HEK293 (cell line): ENCODE data around the gene FRRS1L.

ENCODE experiments used
- BCL11A ChIP-seq: fragments of 450-650 bp; formaldehyde crosslinking; IDR thresholded peaks from 2 replicates; pipeline ENCODE4 v1.5.1; 2016; ENCODE audit warnings: low read depth, missing biosample characterization, missing genetic modification characterization
- BCL11B ChIP-seq: fragments of 450-650 bp; formaldehyde crosslinking; IDR thresholded peaks from 2 replicates; pipeline ENCODE4 v1.5.1; 2016; ENCODE audit warnings: low read depth, missing biosample characterization, missing genetic modification characterization
- GLIS2 ChIP-seq: fragments of 450-650 bp; formaldehyde crosslinking; IDR thresholded peaks from 2 replicates; pipeline ENCODE4 v1.5.1; 2016; ENCODE audit warnings: missing biosample characterization, missing genetic modification characterization
- KLF10 ChIP-seq: fragments of 450-650 bp; IDR thresholded peaks from 2 replicates; pipeline ENCODE4 v1.5.1; 2018; ENCODE audit warnings: missing biosample characterization, mild to moderate bottlenecking, missing genetic modification characterization
- KLF16 ChIP-seq: fragments of 450-650 bp; formaldehyde crosslinking; IDR thresholded peaks from 2 replicates; pipeline ENCODE4 v1.5.1; 2017; ENCODE audit warnings: missing biosample characterization, missing genetic modification characterization
- MYNN ChIP-seq: fragments of 450-650 bp; formaldehyde crosslinking; IDR thresholded peaks from 2 replicates; pipeline ENCODE4 v1.5.1; 2016; ENCODE audit warnings: missing biosample characterization, missing genetic modification characterization, borderline replicate concordance
- PATZ1 ChIP-seq: fragments of 450-650 bp; formaldehyde crosslinking; IDR thresholded peaks from 2 replicates; pipeline ENCODE4 v1.5.1; 2016; ENCODE audit warnings: missing biosample characterization, missing genetic modification characterization
- PRDM2 ChIP-seq: fragments of 450-650 bp; formaldehyde crosslinking; IDR thresholded peaks from 2 replicates; pipeline ENCODE4 v1.5.1; 2016; ENCODE audit warnings: missing biosample characterization, missing genetic modification characterization, borderline replicate concordance
- TRIM28 ChIP-seq: IDR thresholded peaks from 2 replicates; pipeline ENCODE4 v1.6.1; 2011; ENCODE audit warnings: low read length, control low read depth, borderline replicate concordance
- ZBTB10 ChIP-seq: fragments of 450-650 bp; formaldehyde crosslinking; IDR thresholded peaks from 2 replicates; pipeline ENCODE4 v1.5.1; 2016; ENCODE audit warnings: missing biosample characterization, missing genetic modification characterization
- ZNF146 ChIP-seq: fragments of 450-650 bp; formaldehyde crosslinking; IDR thresholded peaks from 2 replicates; pipeline ENCODE4 v1.5.1; 2016; ENCODE audit warnings: missing biosample characterization, missing genetic modification characterization
- ZNF174 ChIP-seq: fragments of 450-650 bp; formaldehyde crosslinking; IDR thresholded peaks from 2 replicates; pipeline ENCODE4 v1.5.0; 2017; ENCODE audit warnings: missing biosample characterization, mild to moderate bottlenecking, missing genetic modification characterization
- ZNF2 ChIP-seq: fragments of 450-650 bp; formaldehyde crosslinking; IDR thresholded peaks from 2 replicates; pipeline ENCODE4 v1.5.1; 2016; ENCODE audit warnings: missing biosample characterization, missing genetic modification characterization
- ZNF214 ChIP-seq: fragments of 450-650 bp; formaldehyde crosslinking; IDR thresholded peaks from 2 replicates; pipeline ENCODE4 v1.5.1; 2017; ENCODE audit warnings: missing biosample characterization, mild to moderate bottlenecking, missing genetic modification characterization, borderline replicate concordance
- ZNF24 ChIP-seq: fragments of 450-650 bp; formaldehyde crosslinking; IDR thresholded peaks from 2 replicates; pipeline ENCODE4 v1.5.1; 2016; ENCODE audit warnings: missing biosample characterization, missing genetic modification characterization
- ZNF248 ChIP-seq: fragments of 450-650 bp; formaldehyde crosslinking; IDR thresholded peaks from 2 replicates; pipeline ENCODE4 v1.5.1; 2017; ENCODE audit warnings: missing biosample characterization, missing genetic modification characterization
- ZNF324 ChIP-seq: fragments of 450-650 bp; formaldehyde crosslinking; IDR thresholded peaks from 2 replicates; pipeline ENCODE4 v1.5.1; 2016; ENCODE audit warnings: missing biosample characterization, missing genetic modification characterization
- ZNF341 ChIP-seq: fragments of 450-650 bp; formaldehyde crosslinking; IDR thresholded peaks from 2 replicates; pipeline ENCODE4; 2016; ENCODE audit warnings: low read depth, missing biosample characterization, missing genetic modification characterization
- ZNF404 ChIP-seq: fragments of 450-650 bp; formaldehyde crosslinking; IDR thresholded peaks from 2 replicates; pipeline ENCODE4 v1.5.1; 2017; ENCODE audit warnings: missing biosample characterization, missing genetic modification characterization
- ZNF514 ChIP-seq: fragments of 450-650 bp; formaldehyde crosslinking; IDR thresholded peaks from 2 replicates; pipeline ENCODE4 v1.5.1; 2016; ENCODE audit warnings: missing biosample characterization, missing genetic modification characterization
- ZNF521 ChIP-seq: fragments of 450-650 bp; formaldehyde crosslinking; IDR thresholded peaks from 2 replicates; pipeline ENCODE4 v1.5.1; 2017; ENCODE audit warnings: missing biosample characterization, mild to moderate bottlenecking, missing genetic modification characterization
- ZNF529 ChIP-seq: fragments of 450-650 bp; formaldehyde crosslinking; IDR thresholded peaks from 2 replicates; pipeline ENCODE4 v1.5.1; 2017; ENCODE audit warnings: missing genetic modification characterization, missing biosample characterization; ENCODE audit not compliant: insufficient replicate concordance
- ZNF558 ChIP-seq: fragments of 450-650 bp; formaldehyde crosslinking; IDR thresholded peaks from 2 replicates; pipeline ENCODE4 v1.5.1; 2016; ENCODE audit warnings: missing biosample characterization, missing genetic modification characterization
- ZNF623 ChIP-seq: fragments of 450-650 bp; formaldehyde crosslinking; IDR thresholded peaks from 2 replicates; pipeline ENCODE4 v1.5.1; 2016; ENCODE audit warnings: missing biosample characterization, missing genetic modification characterization
- ZNF624 ChIP-seq: fragments of 450-650 bp; formaldehyde crosslinking; IDR thresholded peaks from 2 replicates; pipeline ENCODE4 v1.5.1; 2017; ENCODE audit warnings: missing biosample characterization, missing genetic modification characterization
- ZNF645 ChIP-seq: fragments of 450-650 bp; formaldehyde crosslinking; IDR thresholded peaks from 2 replicates; pipeline ENCODE4; 2016; ENCODE audit warnings: missing biosample characterization, missing genetic modification characterization
- ZNF654 ChIP-seq: fragments of 450-650 bp; formaldehyde crosslinking; IDR thresholded peaks from 2 replicates; pipeline ENCODE4 v1.5.1; 2016; ENCODE audit warnings: low read depth, missing biosample characterization, missing genetic modification characterization
- ZNF701 ChIP-seq: fragments of 450-650 bp; formaldehyde crosslinking; IDR thresholded peaks from 2 replicates; pipeline ENCODE4 v1.5.1; 2016; ENCODE audit warnings: missing biosample characterization, missing genetic modification characterization
- ZNF747 ChIP-seq: fragments of 450-650 bp; formaldehyde crosslinking; IDR thresholded peaks from 2 replicates; pipeline ENCODE4 v1.5.1; 2016; ENCODE audit warnings: missing biosample characterization, missing genetic modification characterization

Gene FRRS1L

GRCh38 chr9:109117856-109118807, 48.9 kb downstream of the FRRS1L start (continued):
- no peak for TF ChIP-seq ZNF146 (tag by site-specific recombination)
- no peak for TF ChIP-seq ZNF529
- TF ChIP-seq BCL11A (tag by site-specific recombination), result no peak
- TF ChIP-seq KLF10 (tag by site-specific recombination), result peak; percentile 63
- TF ChIP-seq ZNF623 (tag by site-specific recombination), result no peak
- no peak for TF ChIP-seq ZNF404 (tag by site-specific recombination)
- TF ChIP-seq MYNN (tag by site-specific recombination), result no peak
- TF ChIP-seq ZNF341 (tag by site-specific recombination), result no peak
- TF ChIP-seq PATZ1 (tag by site-specific recombination), result no peak
- TF ChIP-seq ZNF174 (tag by site-specific recombination), result no peak
- TF ChIP-seq PRDM2, result no peak
- TF ChIP-seq ZNF747 (tag by site-specific recombination), result no peak
- no peak for TF ChIP-seq BCL11B (tag by site-specific recombination)
- TF ChIP-seq ZNF2, result peak; percentile 22; the same call in 1 of the 2 replicates
- TF ChIP-seq ZNF701, result no peak
- TF ChIP-seq ZNF645 (tag by site-specific recombination), result no peak
- TF ChIP-seq KLF16 (tag by site-specific recombination), result no peak
- no peak for TF ChIP-seq ZNF521 (tag by site-specific recombination)
- TF ChIP-seq ZNF558 (tag by site-specific recombination), result peak; percentile 13; the same call in 1 of the 2 replicates
- peak; percentile 7; the same call in 1 of the 2 replicates for TF ChIP-seq ZNF654 (tag by site-specific recombination)
- TF ChIP-seq ZNF248 (tag by site-specific recombination), result no peak
- no peak for TF ChIP-seq ZNF214
- no peak for TF ChIP-seq TRIM28
- no peak for TF ChIP-seq GLIS2
- peak; percentile 47; the same call in 1 of the 2 replicates for TF ChIP-seq ZNF324 (tag by site-specific recombination)
- TF ChIP-seq ZNF624 (tag by site-specific recombination), result no peak
- no peak for TF ChIP-seq ZBTB10 (tag by site-specific recombination)
- no peak; the same call in 1 of the 2 replicates for TF ChIP-seq ZNF24 (tag by site-specific recombination)
- no peak for TF ChIP-seq ZNF514 (tag by site-specific recombination)
